Pancreas (tissue), 10 donors: ENCODE data around the gene GDA. TPM values are rescaled to one million over a fixed set of nuclear protein-coding genes. Genes with fewer than 3 reads are reported as not detected.
"Not testable (repeated sequence)": the region's sequence is repeated elsewhere in the genome, so short reads cannot be mapped to it uniquely, and the experiment has no call there.

Source experiments
- ATAC-seq, 4 donors: fragments of 200-7000 bp; cut with Tn5 transposase; one replicate each; pipeline versions ENCODE4 v1.8.0 to v1.9.1; 2020; ENCODE audit warnings: mild to moderate bottlenecking in 4 of 4, moderate library complexity in 4 of 4
- DNase-seq, 6 donors: peaks; one replicate each; pipeline ENCODE4 v3.0.0-alpha.2; 2020
- FAIRE-seq: peaks from 2 replicates; lab custom pipeline; 2012; peaks lifted over from hg19 to GRCh38; lab: Jason Lieb, UNC
- H3K27ac ChIP-seq, 4 donors: fragments of 200-600 bp; sonication (generic); 1 replicate in 3 of 4; 2 replicates in 1 of 4; pipeline versions ENCODE4 v1.5.0 to v1.8.0; 2020
- H3K27me3 ChIP-seq, 4 donors: fragments of 200-600 bp; one replicate each; pipeline ENCODE4 v1.8.0; 2021
- H3K36me3 ChIP-seq, 3 donors: fragments of 200-600 bp; sonication (generic) in 1 of 3; one replicate each; pipeline versions ENCODE4 v1.5.0 to v1.8.0; 2020 to 2021
- H3K4me1 ChIP-seq, 3 donors: fragments of 200-600 bp; one replicate each; pipeline ENCODE4 v1.8.0; 2021
- H3K4me3 ChIP-seq, 4 donors: fragments of 200-600 bp; sonication (generic) in 2 of 4; one replicate each; pipeline versions ENCODE4 v1.5.0 to v1.8.0; 2020 to 2021
- H3K9me3 ChIP-seq, 4 donors: fragments of 200-600 bp; one replicate each; pipeline ENCODE4 v1.8.0; 2021
- WGBS, 2 donors: extraction: QIAGEN DNeasy Blood & Tissue Kit; methylation state at CpG; one replicate each; pipeline ENCODE4 v1.1.7; 2013; 5-methylcytosine and 5-hydroxymethylcytosine counted together
- intact Hi-C, 3 donors: fragments of 100-400 bp; cut with DNase I; formaldehyde crosslinking; loops; one replicate each; pipeline versions ENCODE4 v1.11.1 to v1.14.2; 2022
- polyA plus RNA-seq, 2 donors: library from polyadenylated mRNA; stranded (reverse); fragments of 200-250 nt; gene quantifications; one replicate each; pipeline ENCODE4 v1.2.3, GENCODE V29; 2013
- total RNA-seq, 6 donors: library from RNA; stranded (reverse); fragmentation: NEBNext Ultra II Directional in 4 of 6; extraction: Animal tissue kit (Norgen Biotek cat#: 25700) in 4 of 6; gene quantifications; one replicate each; pipeline versions ENCODE4 v1.2.1 to v1.2.4, GENCODE V29; 2021 to 2023
- TF ChIP-seq, protein P1 (sequence below), 4 donors: fragments of 200-600 bp; sonication (generic) in 3 of 4; IDR thresholded peaks; one replicate each; pipeline versions ENCODE4 v1.5.0 to v1.8.0; 2021; ENCODE audit warnings: antibody characterized with exemption in 4 of 4
- donor health status: healthy with polysubstance abuse.
- donor health status: DM: no; HTN: no; CAD: no; lungs with moderate emphysema.
- donor health status: DM: no; HTN: no; CAD: no.
- donor health status: control.
- donor health status: control.
- donor health status: Bipolar disorder and iron deficiency.
- donor health status: DM: yes; HTN: yes; CAD: no.
- donor health status: DM: no; HTN: no; CAD: no.
- donor health status: DM: no; HTN: no; CAD: no.
- donor health status: DM: yes; HTN: yes; CAD: no.

GDA gene
- total and polyA plus RNA-seq, 8 donors: 1.0 to 11.6 (median 2.1) TPM

DNA sequence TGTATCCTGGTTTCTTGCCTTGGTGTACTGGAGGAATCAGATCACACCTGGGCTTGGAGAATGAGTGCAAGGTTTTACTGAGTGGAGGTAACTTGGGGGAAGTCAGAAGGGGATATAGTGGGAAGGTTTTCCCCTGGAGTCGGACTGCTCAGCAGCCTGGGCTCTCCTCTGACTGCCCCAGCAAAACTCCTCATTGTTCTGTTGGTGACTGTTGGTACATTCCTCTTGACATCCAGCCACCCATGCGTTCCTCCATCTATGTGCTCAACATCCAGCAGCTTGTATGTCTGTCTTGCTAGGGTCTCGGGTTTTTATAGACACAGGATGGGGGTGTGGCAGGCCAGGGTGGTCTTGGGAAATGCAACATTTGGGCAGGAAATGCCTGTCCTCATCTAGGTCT is 119.7 kb downstream of the GDA start:
- H3K36me3 ChIP-seq: no peaks in the 10 kb centered on the region
- H3K27ac ChIP-seq: no peak overlapping the region
- DNase-seq (no peak), ATAC-seq (no peak), FAIRE-seq (no peak)
- WGBS, 2 donors: 42 to 57% methylated on average over 3 of the region's 3 CpGs
- no peak overlapping the region for H3K4me3 ChIP-seq
- no peaks in the 10 kb centered on the region for H3K4me1 ChIP-seq
- intact Hi-C loops: no loop called here
- TF ChIP-seq, protein P1, sequence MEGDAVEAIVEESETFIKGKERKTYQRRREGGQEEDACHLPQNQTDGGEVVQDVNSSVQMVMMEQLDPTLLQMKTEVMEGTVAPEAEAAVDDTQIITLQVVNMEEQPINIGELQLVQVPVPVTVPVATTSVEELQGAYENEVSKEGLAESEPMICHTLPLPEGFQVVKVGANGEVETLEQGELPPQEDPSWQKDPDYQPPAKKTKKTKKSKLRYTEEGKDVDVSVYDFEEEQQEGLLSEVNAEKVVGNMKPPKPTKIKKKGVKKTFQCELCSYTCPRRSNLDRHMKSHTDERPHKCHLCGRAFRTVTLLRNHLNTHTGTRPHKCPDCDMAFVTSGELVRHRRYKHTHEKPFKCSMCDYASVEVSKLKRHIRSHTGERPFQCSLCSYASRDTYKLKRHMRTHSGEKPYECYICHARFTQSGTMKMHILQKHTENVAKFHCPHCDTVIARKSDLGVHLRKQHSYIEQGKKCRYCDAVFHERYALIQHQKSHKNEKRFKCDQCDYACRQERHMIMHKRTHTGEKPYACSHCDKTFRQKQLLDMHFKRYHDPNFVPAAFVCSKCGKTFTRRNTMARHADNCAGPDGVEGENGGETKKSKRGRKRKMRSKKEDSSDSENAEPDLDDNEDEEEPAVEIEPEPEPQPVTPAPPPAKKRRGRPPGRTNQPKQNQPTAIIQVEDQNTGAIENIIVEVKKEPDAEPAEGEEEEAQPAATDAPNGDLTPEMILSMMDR (IDR thresholded peaks at IDR 0.05): no peak
- H3K9me3 ChIP-seq: no peaks in the 10 kb centered on the region
- H3K27me3 ChIP-seq: no peaks in the 10 kb centered on the region

DNA sequence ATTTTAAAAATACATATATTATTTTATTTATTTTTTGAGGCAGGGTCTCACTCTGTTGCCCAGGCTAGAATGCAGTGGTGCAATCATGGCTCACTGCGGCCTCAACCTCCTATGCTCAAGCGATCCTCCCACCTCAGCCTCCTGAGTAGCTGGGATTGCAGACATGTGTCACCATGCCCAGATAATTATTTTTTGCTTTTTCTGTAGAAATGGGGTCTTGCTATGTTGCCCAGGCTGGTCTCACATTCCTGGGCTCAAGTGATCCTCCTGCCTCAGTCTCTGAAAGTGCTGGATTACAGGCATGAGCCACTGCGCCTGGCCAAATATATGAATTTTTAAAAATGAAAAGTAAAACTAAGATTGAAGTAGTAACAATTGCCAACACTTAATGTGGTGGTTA is 121.1 kb downstream of the GDA start:
- 95 to 96% methylated on average over 3 of the region's 3 CpGs for WGBS, 2 donors

DNA sequence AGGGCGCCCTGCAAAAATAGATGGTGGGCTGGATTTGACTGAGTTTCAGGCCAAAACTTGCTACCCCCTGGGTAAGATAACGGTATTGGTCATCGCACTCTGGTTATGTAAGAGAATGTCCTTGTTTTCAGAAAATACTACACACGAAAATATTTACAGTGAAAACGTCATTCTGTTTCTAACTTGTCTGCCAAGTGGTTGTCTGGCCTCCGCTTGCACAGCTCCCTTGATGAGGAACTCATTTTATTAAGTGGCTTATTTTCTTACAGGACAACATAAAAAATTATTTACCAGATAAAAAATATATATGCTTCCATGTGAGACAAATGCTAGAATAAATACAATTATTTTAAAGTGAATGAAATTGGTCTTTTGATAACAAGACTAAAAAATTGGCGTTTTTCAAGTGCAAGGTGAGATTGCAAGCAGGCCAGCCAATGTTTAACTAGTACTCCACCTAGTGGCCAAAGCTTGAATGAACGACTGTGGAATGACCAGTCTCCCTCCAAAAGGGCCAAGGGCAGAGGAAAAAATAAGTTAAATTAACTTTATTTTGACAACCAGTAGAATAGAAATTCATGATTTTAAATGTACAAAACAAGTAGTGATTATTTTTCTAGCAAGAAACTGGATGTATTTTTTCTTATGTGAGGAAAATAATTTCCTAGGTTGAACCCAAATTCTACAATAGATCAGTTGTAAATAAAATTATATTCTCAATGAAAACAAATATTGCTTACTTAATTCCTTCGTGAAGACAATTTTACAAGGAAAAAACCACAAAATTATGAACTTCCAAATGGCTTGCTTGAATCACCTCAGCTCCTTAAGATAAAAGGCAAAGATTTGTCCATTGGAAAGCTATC is 122.6 kb downstream of the GDA start:
- H3K4me3 ChIP-seq: no peak overlapping the region
- DNase-seq: peak in 3 of 6 donors; percentile 29 to 65 (median 41)
- H3K4me1 ChIP-seq: no peaks in the 10 kb centered on the region
- WGBS, 2 donors: 35 to 39% methylated on average over 9 of the region's 9 CpGs
- H3K27ac ChIP-seq: no peak overlapping the region
- intact Hi-C loops: loop anchor here (5.0 to 10.0 kb wide), 2 partner anchors 235 to 237 kb away; no protein-coding TSS in a partner anchor
- TF ChIP-seq, protein P1 (IDR thresholded peaks at IDR 0.05): peak; percentile 71 to 90 (median 76)
- peak; percentile 66 to 91 (median 87) for ATAC-seq
- no peaks in the 10 kb centered on the region for H3K9me3 ChIP-seq
- H3K27me3 ChIP-seq: no peaks in the 10 kb centered on the region
- peak; percentile 92 for FAIRE-seq
- H3K36me3 ChIP-seq: no peaks in the 10 kb centered on the region

More for the DNA sequence above, 121.1 kb downstream of the GDA start:
- H3K27ac ChIP-seq, H3K36me3 ChIP-seq, H3K9me3 ChIP-seq, FAIRE-seq, H3K27me3 ChIP-seq, H3K4me1 ChIP-seq, H3K4me3 ChIP-seq, ATAC-seq, DNase-seq: not testable (repeated sequence)
- intact Hi-C loops: loop anchor here (5.0 to 10.0 kb wide), 2 partner anchors 233 to 236 kb away; no protein-coding TSS in a partner anchor

DNA sequence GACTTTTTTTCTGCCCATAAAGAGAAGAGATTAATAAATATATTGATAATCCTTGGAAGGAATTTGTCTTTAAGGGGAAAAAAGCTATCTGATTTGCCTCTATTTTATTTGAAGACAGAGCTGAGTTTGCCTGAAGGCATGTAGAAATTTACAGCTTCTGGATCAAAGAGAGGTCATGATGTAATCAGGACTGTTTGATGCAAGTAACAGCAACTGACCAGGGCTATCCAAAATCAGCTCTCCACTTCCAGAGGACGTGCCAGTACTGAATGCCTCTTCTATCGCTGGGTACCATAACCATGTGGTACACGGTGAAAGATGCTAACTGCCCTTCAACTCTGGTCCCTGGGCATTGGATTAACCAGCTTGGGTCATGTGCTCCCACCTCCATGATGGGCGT is 125.2 kb downstream of the GDA start:
- TF ChIP-seq, protein P1 (IDR thresholded peaks at IDR 0.05): no peak
- no peak overlapping the region for H3K4me3 ChIP-seq
- H3K9me3 ChIP-seq: no peaks in the 10 kb centered on the region
- no peaks in the 10 kb centered on the region for H3K27me3 ChIP-seq
- DNase-seq (no peak), FAIRE-seq (no peak), ATAC-seq (no peak)
- 71% methylated on average over 4 of the region's 4 CpGs for WGBS, 2 donors
- no peaks in the 10 kb centered on the region for H3K36me3 ChIP-seq
- no peaks in the 10 kb centered on the region for H3K4me1 ChIP-seq
- intact Hi-C loops: loop anchor here (5.0 to 10.0 kb wide), 2 partner anchors 237 to 240 kb away; no protein-coding TSS in a partner anchor
- H3K27ac ChIP-seq: no peak overlapping the region

DNA sequence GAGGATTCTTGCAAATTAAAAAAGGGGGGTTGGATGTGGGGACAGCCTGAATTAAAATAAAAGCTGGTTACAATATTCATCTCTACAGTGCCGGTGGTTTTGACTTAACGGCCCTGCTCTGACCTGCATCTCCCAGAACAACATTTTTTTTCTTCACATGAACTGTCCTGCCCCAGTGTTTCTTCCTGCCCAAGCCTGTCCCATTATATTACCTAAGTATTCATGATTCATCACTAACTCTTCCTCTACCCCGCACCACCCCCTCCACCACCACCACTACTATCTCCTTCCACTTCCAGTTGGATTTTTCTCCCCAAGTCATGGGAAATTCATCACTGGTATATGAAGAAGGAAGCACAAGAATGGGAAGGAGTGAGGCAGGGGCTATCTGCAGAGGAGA is 125.7 kb downstream of the GDA start:
- Histone ChIP-seq H3K36me3 (no peaks in the 10 kb centered on the region), H3K4me1 (no peaks in the 10 kb centered on the region), H3K9me3 (no peaks in the 10 kb centered on the region), H3K27me3 (no peaks in the 10 kb centered on the region), H3K27ac (no peak overlapping the region), H3K4me3 (no peak overlapping the region)
- no peak for ATAC-seq
- DNase-seq: no peak
- FAIRE-seq: no peak
- 74 to 87% methylated on average over 3 of the region's 3 CpGs for WGBS, 2 donors
- intact Hi-C loops: loop anchor here (5.0 to 10.0 kb wide), 2 partner anchors 238 to 240 kb away; no protein-coding TSS in a partner anchor
- TF ChIP-seq, protein P1 (IDR thresholded peaks at IDR 0.05): no peak
